H1 (cell line): ENCODE results near the gene SLC25A3. TPM values are rescaled to one million over a fixed set of nuclear protein-coding genes. Genes with fewer than 3 reads are reported as not detected.

ENCODE experiments used
- SIX5 ChIP-seq: IDR thresholded peaks from 2 replicates; pipeline ENCODE4 v1.6.1; 2011; ENCODE audit warnings: mild to moderate bottlenecking, low read depth, low read length
- TAF7 ChIP-seq: optimal IDR thresholded peaks from 2 replicates; pipeline ENCODE3; 2011; ENCODE audit warnings: low read depth, mild to moderate bottlenecking, inconsistent platforms, low read length, moderate library complexity, borderline replicate concordance
- polyA plus RNA-seq, 7 experiments: library from polyadenylated mRNA; depleted of rRNA in 3 of 7; stranded (reverse) in 5 of 7; unstranded in 2 of 7; fragments of >200 nt in 5 of 7; fragments of 200-250 nt in 2 of 7; gene quantifications; 1 replicate in 5 of 7; 2 replicates in 1 of 7; 4 replicates in 1 of 7; pipeline versions ENCODE4 v1.2.1 to v1.2.3, GENCODE V29; 2011 to 2013; ENCODE audit warnings: missing spikeins in 2 of 7, mixed read lengths in 2 of 7
- small RNA-seq: library from polyadenylated mRNA; stranded (forward); fragments of <200 nt; extraction: miRNeasy Mini kit (QIAGEN cat#:217004); gene quantifications from one replicate; pipeline ENCODE3, GENCODE V24; 2013; ENCODE audit not compliant: insufficient read depth
- total RNA-seq: library from RNA; stranded (reverse); fragmentation: NEBNext Ultra II Directional; extraction: Animal tissue kit (Norgen Biotek cat#: 25700); gene quantifications from 2 replicates; pipeline ENCODE4 v1.2.1, GENCODE V29; 2021

Gene SLC25A3
- total and polyA plus RNA-seq, 2 of the 8 experiments (the other 6 are each of a cell fraction or from before 2014, with no cell fraction given) = 702 to 709 TPM

- TF ChIP-seq SIX5 = no peak
- no peak for TF ChIP-seq TAF7
These were observed 60.5 kb downstream of the SLC25A3 start (continued) for GRCh38 chr12:98653866-98654493.

Small RNA genes within 50 kb of the gene (small RNA-seq; reads per million reads assigned to genes)
- gene SNORA53 = 3.1 reads per million, percentile 39 among the genes with 10 or more reads in this experiment

Other genes with a start within 250 kb of the SLC25A3 start
- gene TMPO, start 78.1 kb upstream of the SLC25A3 start, total RNA-seq = 189 and 195 TPM in 2 replicates
- 30.9 and 43.9 TPM in 2 replicates for gene TMPO, start 78.1 kb upstream of the SLC25A3 start, polyA plus RNA-seq (2011; rRNA removed)
- 10.4 and 12.4 TPM in 2 replicates for gene IKBIP, start 51.1 kb downstream of the SLC25A3 start, total RNA-seq
- 2.2 and 2.7 TPM in 2 replicates for gene IKBIP, start 51.1 kb downstream of the SLC25A3 start, polyA plus RNA-seq (2011; rRNA removed)
- 21.0 and 22.6 TPM in 2 replicates for gene APAF1, start 51.6 kb downstream of the SLC25A3 start, total RNA-seq
- 4.3 and 4.7 TPM in 2 replicates for gene APAF1, start 51.6 kb downstream of the SLC25A3 start, polyA plus RNA-seq (2011; rRNA removed)